Astrocyte (in vitro differentiated cells and primary cell): Measurements from ENCODE around the gene HMG20B. TPM values are rescaled to one million over a fixed set of nuclear protein-coding genes. Genes with fewer than 3 reads are reported as not detected.

Source experiments
- DNase-seq: peaks from one replicate; pipeline ENCODE4 v3.0.0-alpha.2; 2010; ENCODE audit warnings: low read depth
- FAIRE-seq: peaks from 2 replicates; lab custom pipeline; 2011; peaks lifted over from hg19 to GRCh38; lab: Jason Lieb, UNC
- H2AFZ ChIP-seq: 2 replicates; pipeline ENCODE4 v1.6.0; 2012; ENCODE audit warnings: low read depth, low read length, inconsistent platforms
- H3K27ac ChIP-seq: 2 replicates; pipeline ENCODE4 v1.5.1; 2011; ENCODE audit warnings: low read depth, low read length, inconsistent platforms
- H3K27me3 ChIP-seq: 2 replicates; pipeline ENCODE4 v1.6.0; 2011; ENCODE audit warnings: low read length, inconsistent platforms; ENCODE audit not compliant: insufficient read depth
- H3K36me3 ChIP-seq: 2 replicates; pipeline ENCODE4 v1.5.1; 2011; ENCODE audit warnings: low read length, inconsistent platforms; ENCODE audit not compliant: insufficient read depth
- H3K4me1 ChIP-seq: 2 replicates; pipeline ENCODE4 v1.5.1; 2011; ENCODE audit warnings: low read length, inconsistent platforms; ENCODE audit not compliant: insufficient read depth
- H3K4me2 ChIP-seq: 2 replicates; pipeline ENCODE4 v1.6.0; 2012; ENCODE audit warnings: low read length, inconsistent platforms
- H3K4me3 ChIP-seq: 2 replicates; pipeline ENCODE4 v1.5.1; 2011; ENCODE audit warnings: low read depth, mild to moderate bottlenecking, low read length, inconsistent platforms; ENCODE audit not compliant: insufficient read depth
- H3K79me2 ChIP-seq: 2 replicates; pipeline ENCODE4 v1.6.0; 2012; ENCODE audit warnings: mild to moderate bottlenecking, low read length, inconsistent platforms; ENCODE audit not compliant: insufficient read depth
- H3K9ac ChIP-seq: 2 replicates; pipeline ENCODE4 v1.6.0; 2012; ENCODE audit warnings: mild to moderate bottlenecking, low read length, inconsistent platforms
- H3K9me3 ChIP-seq: 2 replicates; pipeline ENCODE4 v1.5.1; 2012; ENCODE audit warnings: low read depth, mild to moderate bottlenecking, low read length, inconsistent platforms; ENCODE audit not compliant: insufficient read depth
- H4K20me1 ChIP-seq: 2 replicates; pipeline ENCODE4 v1.6.0; 2012; ENCODE audit warnings: low read length, inconsistent platforms; ENCODE audit not compliant: insufficient read depth
- H3K27ac Mint-ChIP-seq: one replicate; pipeline ENCODE4 v1.8.0; 2021; ENCODE audit warnings: mild to moderate bottlenecking, mixed read lengths; ENCODE audit not compliant: unreplicated experiment
- H3K27me3 Mint-ChIP-seq: one replicate; pipeline ENCODE4 v1.8.0; 2021; ENCODE audit warnings: low read depth, mixed read lengths; ENCODE audit not compliant: unreplicated experiment
- H3K36me3 Mint-ChIP-seq: one replicate; pipeline ENCODE4 v1.8.0; 2021; ENCODE audit warnings: low read depth, mixed read lengths; ENCODE audit not compliant: unreplicated experiment
- H3K4me1 Mint-ChIP-seq: one replicate; pipeline ENCODE4 v1.8.0; 2021; ENCODE audit warnings: low read depth, mixed read lengths; ENCODE audit not compliant: unreplicated experiment
- H3K4me3 Mint-ChIP-seq: one replicate; pipeline ENCODE4 v1.8.0; 2021; ENCODE audit warnings: mild to moderate bottlenecking, moderate library complexity, mixed read lengths; ENCODE audit not compliant: unreplicated experiment
- H3K9me3 Mint-ChIP-seq: one replicate; pipeline ENCODE4 v1.8.0; 2021; ENCODE audit warnings: mild to moderate bottlenecking, mixed read lengths; ENCODE audit not compliant: unreplicated experiment
- CTCF ChIP-seq: IDR thresholded peaks from 2 replicates; pipeline ENCODE4 v1.5.1; 2011; ENCODE audit warnings: low read depth, mild to moderate bottlenecking, inconsistent platforms, low read length, moderate library complexity; ENCODE audit not compliant: insufficient read depth
- EZH2 ChIP-seq: IDR thresholded peaks from 2 replicates; pipeline ENCODE4 v1.6.1; 2012; ENCODE audit warnings: mild to moderate bottlenecking, low read length, inconsistent platforms; ENCODE audit not compliant: insufficient read depth
- total RNA-seq: library from RNA; stranded (reverse); gene quantifications from 2 replicates; pipeline ENCODE4 v1.2.1, GENCODE V29; 2021

HMG20B gene
- total RNA-seq, 1 donor from 2014 or later, result 55.9 TPM

DNA sequence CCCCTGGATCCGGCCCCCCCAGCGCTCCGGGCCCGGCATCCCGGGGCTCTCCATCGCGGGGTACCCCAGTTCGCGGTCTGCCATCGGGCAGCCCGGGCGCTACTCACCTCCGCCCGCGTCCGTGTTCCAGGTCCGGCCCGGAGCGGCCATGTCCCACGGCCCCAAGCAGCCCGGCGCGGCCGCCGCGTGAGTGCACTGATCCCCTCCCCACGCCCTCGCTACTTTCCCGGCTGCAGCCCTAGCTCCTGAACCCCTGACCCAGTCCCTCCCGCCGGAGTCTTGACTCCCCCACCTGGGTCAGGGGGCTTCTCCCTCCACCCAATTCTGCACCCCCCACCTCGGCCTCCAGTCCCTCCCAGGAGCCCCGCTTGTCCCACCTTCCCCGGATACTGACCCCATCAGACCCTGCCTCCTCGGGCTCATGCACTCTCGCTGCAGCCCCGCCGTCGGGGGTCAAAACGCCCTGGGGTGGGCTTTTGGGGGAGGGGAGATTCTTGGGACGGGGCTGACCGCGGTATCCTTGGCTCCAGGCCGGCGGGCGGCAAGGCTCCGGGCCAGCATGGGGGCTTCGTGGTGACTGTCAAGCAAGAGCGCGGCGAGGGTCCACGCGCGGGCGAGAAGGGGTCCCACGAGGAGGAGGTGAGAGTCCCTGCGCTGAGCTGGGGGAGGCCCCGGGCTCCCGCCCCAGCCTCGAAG, 566 bp downstream of the HMG20B start:
- H3K36me3 ChIP-seq, result peaks cover 3% of the 10 kb centered on the region
- TF ChIP-seq CTCF, result no peak
- no peak for TF ChIP-seq EZH2
- H4K20me1 ChIP-seq, result peaks cover 18% of the 10 kb centered on the region
- Mint-ChIP-seq H3K27ac (no peak overlapping the region), H3K36me3 (peaks cover 10% of the 10 kb centered on the region), H3K9me3 (peaks cover 2% of the 10 kb centered on the region), H3K27me3 (peaks cover 7% of the 10 kb centered on the region), H3K4me1 (peaks cover 4% of the 10 kb centered on the region), H3K4me3 (peak overlapping the region; percentile 83)
- DNase-seq (no peak), FAIRE-seq (no peak)
- peak overlapping the region; percentile 77 for H3K4me3 ChIP-seq
- no peaks in the 10 kb centered on the region for H3K27me3 ChIP-seq
- peak overlapping the region; percentile 93 for H3K9ac ChIP-seq
- H3K4me1 ChIP-seq, result peaks cover 12% of the 10 kb centered on the region
- H3K27ac ChIP-seq, result peak overlapping the region; percentile 73
- peak overlapping the region; percentile 47 for H2AFZ ChIP-seq
- H3K4me2 ChIP-seq, result peak overlapping the region; percentile 99
- peaks cover 6% of the 10 kb centered on the region for H3K79me2 ChIP-seq
- H3K9me3 ChIP-seq, result no peaks in the 10 kb centered on the region

GRCh38 chr19:3573858-3574637, 1.3 kb downstream of the HMG20B start:
- H3K27me3 ChIP-seq, result no peaks in the 10 kb centered on the region
- peak overlapping the region; percentile 77 for H3K4me3 ChIP-seq
- H4K20me1 ChIP-seq, result peaks cover 18% of the 10 kb centered on the region
- Mint-ChIP-seq H3K27ac (no peak overlapping the region), H3K4me3 (peak overlapping the region; percentile 83), H3K9me3 (peaks cover 2% of the 10 kb centered on the region), H3K4me1 (peaks cover 4% of the 10 kb centered on the region), H3K36me3 (peaks cover 10% of the 10 kb centered on the region), H3K27me3 (peaks cover 7% of the 10 kb centered on the region)
- H3K36me3 ChIP-seq, result peaks cover 3% of the 10 kb centered on the region
- H3K4me2 ChIP-seq, result peak overlapping the region; percentile 99
- peaks cover 12% of the 10 kb centered on the region for H3K4me1 ChIP-seq
- no peaks in the 10 kb centered on the region for H3K9me3 ChIP-seq
- H3K79me2 ChIP-seq, result peaks cover 6% of the 10 kb centered on the region
- no peak for FAIRE-seq
- no peak overlapping the region for H3K27ac ChIP-seq
- TF ChIP-seq CTCF (no peak), EZH2 (no peak)
- H2AFZ ChIP-seq, result no peak overlapping the region
- peak overlapping the region; percentile 93 for H3K9ac ChIP-seq
- DNase-seq, result peak; percentile 77
